Ascending aorta (tissue), 2 donors: ENCODE measurements around the gene ZC3H18. TPM values are rescaled to one million over a fixed set of nuclear protein-coding genes. Genes with fewer than 3 reads are reported as not detected.

ENCODE experiments used
- DNase-seq, 2 donors: peaks; one replicate each; pipeline ENCODE4 v3.0.0-alpha.2; 2019; ENCODE audit warnings: low spot score in 2 of 2
- H3K27ac ChIP-seq, 2 donors: fragments of 200-600 bp; sonication (generic); one replicate each; pipeline ENCODE4 v1.5.1; 2016 to 2017; ENCODE audit warnings: mild to moderate bottlenecking in 1 of 2
- H3K27me3 ChIP-seq: fragments of 200-600 bp; sonication (generic); one replicate; pipeline ENCODE4 v1.5.1; 2017
- H3K36me3 ChIP-seq, 2 donors: fragments of 200-600 bp; sonication (generic); one replicate each; pipeline ENCODE4 v1.5.1; 2016
- H3K4me1 ChIP-seq, 2 donors: fragments of 200-600 bp; sonication (generic); one replicate each; pipeline ENCODE4 v1.5.1; 2016 to 2017; ENCODE audit warnings: mild to moderate bottlenecking in 1 of 2
- H3K4me3 ChIP-seq, 2 donors: fragments of 200-600 bp; sonication (generic); one replicate each; pipeline ENCODE4 v1.5.1; 2016 to 2017; ENCODE audit warnings: mild to moderate bottlenecking in 1 of 2
- H3K9me3 ChIP-seq, 2 donors: fragments of 200-600 bp; sonication (generic); one replicate each; pipeline ENCODE4 v1.5.1; 2016
- CTCF ChIP-seq, 3 experiments: fragments of 200-600 bp in 2 of 3; fragments of 450-650 bp in 1 of 3; sonication (generic) in 2 of 3; IDR thresholded peaks; one replicate each; pipeline ENCODE4 v1.5.1; 2016 to 2019; ENCODE audit warnings: antibody characterized with exemption in 3 of 3, mild to moderate bottlenecking in 1 of 3, moderate library complexity in 1 of 3
- intact Hi-C: fragments of 100-400 bp; cut with DNase I; formaldehyde crosslinking; loops from one replicate; pipeline ENCODE4 v1.15.1; 2023
- total RNA-seq: library from RNA; depleted of rRNA; stranded (reverse); fragments of >200 nt; gene quantifications from one replicate; pipeline ENCODE4 v1.1.0, GENCODE V29; 2016

The ZC3H18 gene
- total RNA-seq, 1 donor from 2014 or later, result 36.3 TPM

- Histone ChIP-seq H3K27me3 (no peaks in the 10 kb centered on the region), H3K4me3 (no peak overlapping the region), H3K27ac (no peak overlapping the region), H3K36me3 (no peaks in the 10 kb centered on the region), H3K4me1 (no peaks in the 10 kb centered on the region), H3K9me3 (no peaks in the 10 kb centered on the region)
- TF ChIP-seq CTCF (IDR thresholded peaks at IDR 0.05), result no peak
- intact Hi-C loops, result no loop called here
- DNase-seq, result no peak
These were observed 99.8 kb downstream of the ZC3H18 start for GRCh38 chr16:88669980-88670379.

- H3K9me3 ChIP-seq, result no peaks in the 10 kb centered on the region
- H3K36me3 ChIP-seq, result no peaks in the 10 kb centered on the region
- no peaks in the 10 kb centered on the region for H3K27me3 ChIP-seq
- DNase-seq, result no peak
- TF ChIP-seq CTCF (IDR thresholded peaks at IDR 0.05), result no peak
- no peaks in the 10 kb centered on the region for H3K4me1 ChIP-seq
- no peak overlapping the region for H3K27ac ChIP-seq
- no peak overlapping the region for H3K4me3 ChIP-seq
- intact Hi-C loops, result no loop called here
These were observed 101.6 kb downstream of the ZC3H18 start for GRCh38 chr16:88671806-88672205.

DNA sequence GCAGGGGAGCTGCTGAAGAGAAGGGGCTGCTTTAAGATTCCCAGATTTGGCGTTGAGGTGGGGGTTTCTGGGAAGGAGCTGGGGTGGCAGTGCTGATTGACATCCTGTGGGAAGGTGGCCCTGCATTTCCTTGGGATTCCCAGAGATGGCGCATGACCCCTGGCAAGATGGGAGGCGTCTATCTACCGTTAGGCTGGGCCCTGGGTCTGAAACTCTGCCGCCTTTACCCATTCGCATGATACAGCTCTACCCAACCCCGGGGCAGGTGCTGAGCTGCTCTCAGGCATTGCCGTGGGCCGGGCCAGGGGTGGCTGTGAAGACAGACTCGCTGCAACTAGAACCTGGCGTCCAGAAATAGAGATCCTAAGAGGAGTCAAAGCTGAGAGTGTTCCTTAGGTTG lies 102.6 kb downstream of the ZC3H18 start:
- Histone ChIP-seq H3K4me1 (no peaks in the 10 kb centered on the region), H3K9me3 (no peaks in the 10 kb centered on the region), H3K36me3 (no peaks in the 10 kb centered on the region), H3K27me3 (peaks cover under 1% of the 10 kb centered on the region), H3K27ac (no peak overlapping the region), H3K4me3 (no peak overlapping the region)
- intact Hi-C loops, result no loop called here
- no peak for TF ChIP-seq CTCF (IDR thresholded peaks at IDR 0.05)
- no peak for DNase-seq

DNA sequence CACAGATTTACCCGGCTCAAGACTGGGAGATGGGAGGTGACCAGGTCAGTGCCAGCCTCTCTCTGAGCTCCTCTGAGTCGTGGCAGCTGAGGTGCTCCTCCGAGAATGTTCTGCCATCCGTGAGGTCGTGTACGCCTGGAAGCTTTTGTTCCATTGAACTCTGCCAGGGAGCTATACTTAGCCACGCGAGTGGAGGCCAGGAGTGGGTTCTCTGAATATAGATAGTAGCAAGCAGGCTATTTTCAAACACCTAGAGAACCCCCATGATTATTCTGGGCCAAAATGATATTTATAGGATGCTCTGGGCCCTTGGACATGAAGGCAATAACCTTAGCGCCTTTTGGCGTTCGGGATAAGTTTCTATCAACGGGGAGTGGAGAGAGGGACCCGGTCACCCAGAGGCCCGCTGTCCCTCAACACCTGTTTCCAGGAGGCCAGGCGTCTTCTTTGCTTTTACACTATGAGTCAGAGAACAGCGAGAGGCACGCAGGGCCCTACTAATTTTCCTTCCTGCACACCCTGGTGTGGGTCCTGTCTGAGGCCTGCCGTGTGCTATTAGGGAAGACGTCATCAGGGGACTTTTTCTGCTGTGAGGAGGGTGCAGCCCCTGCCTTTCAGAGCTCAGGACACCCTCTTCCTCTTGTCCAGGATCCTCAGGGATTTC lies 103.6 kb downstream of the ZC3H18 start:
- Histone ChIP-seq H3K27ac (no peak overlapping the region), H3K4me1 (no peaks in the 10 kb centered on the region), H3K4me3 (no peak overlapping the region), H3K27me3 (peaks cover 7% of the 10 kb centered on the region), H3K9me3 (no peaks in the 10 kb centered on the region), H3K36me3 (no peaks in the 10 kb centered on the region)
- intact Hi-C loops, result no loop called here
- no peak for TF ChIP-seq CTCF (IDR thresholded peaks at IDR 0.05)
- no peak for DNase-seq

DNA sequence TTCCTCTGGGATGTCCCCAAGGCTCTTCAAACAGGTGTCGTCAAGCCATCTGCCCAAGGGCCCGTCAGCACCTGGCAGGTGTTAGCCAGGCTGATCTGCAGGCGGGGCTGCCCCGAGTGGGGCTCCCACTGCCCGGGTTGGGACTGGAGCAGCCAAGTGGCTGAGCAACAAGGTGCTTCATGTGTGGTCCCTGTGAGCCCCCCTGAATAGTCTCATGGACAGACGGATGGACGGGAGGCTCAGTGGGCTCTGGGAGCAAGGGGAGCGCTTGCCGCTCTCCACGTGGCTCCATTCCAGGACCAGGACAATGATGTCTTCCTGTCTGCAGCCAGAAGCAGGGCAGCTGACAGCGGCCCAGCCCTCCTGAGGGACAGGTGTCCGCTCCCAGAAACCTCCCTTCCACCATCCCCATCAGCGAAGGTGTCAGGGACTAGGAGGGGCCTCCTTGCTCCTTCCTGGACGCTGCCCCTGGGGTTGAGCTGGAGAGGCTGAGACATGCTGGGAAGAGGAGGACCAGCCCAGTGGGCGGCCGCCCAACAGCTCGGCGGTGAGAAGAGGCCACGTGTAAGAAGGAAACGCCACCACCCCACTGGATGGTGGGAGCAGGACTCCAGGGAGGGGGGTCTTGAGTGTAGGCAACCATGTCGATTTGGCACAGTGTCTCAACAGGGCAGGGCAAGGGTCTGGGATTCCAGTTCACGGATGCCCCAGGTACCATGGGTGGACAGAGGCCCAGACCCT lies 106.5 kb downstream of the ZC3H18 start:
- DNase-seq, result no peak

More for the DNA sequence above, 106.5 kb downstream of the ZC3H18 start:
- Histone ChIP-seq H3K4me1 (no peaks in the 10 kb centered on the region), H3K36me3 (no peaks in the 10 kb centered on the region), H3K4me3 (no peak overlapping the region), H3K27ac (no peak overlapping the region), H3K27me3 (peaks cover 7% of the 10 kb centered on the region), H3K9me3 (no peaks in the 10 kb centered on the region)
- intact Hi-C loops, result no loop called here
- TF ChIP-seq CTCF (IDR thresholded peaks at IDR 0.05), result no peak
